ENCODE measurements around the gene FOXP1. TPM values are rescaled to one million over a fixed set of nuclear protein-coding genes. Genes with fewer than 3 reads are reported as not detected.

The FOXP1 gene
- polyA plus RNA-seq, 1 donor (not counting 4 experiments of a cell fraction or from before 2014, with no cell fraction given) = 14.6 TPM

DNA sequence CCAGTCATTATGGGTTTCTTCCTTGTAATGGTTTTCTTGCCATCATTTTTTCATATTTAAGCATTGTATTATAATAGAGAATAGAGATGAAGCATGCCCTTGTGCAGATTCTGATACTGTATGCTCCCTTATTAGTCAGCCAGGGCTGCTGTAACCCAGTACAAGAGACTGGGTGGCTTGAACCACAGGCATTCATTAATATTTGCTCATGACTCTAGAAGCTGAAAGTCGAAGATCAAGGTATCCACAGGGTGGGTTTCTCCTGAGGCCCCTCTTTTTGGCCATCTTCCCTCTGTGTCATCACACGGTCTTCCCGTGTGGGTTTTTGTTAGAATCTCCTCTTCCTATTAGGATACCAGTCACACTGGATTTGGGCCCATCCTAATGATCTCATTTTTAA, 74.5 kb downstream of the FOXP1 start:
- H3K9me1 ChIP-seq (ENCODE audit: control insufficient read depth, extremely low read depth, insufficient read depth, low read length) = no peaks in the 10 kb centered on the region
- no peaks in the 10 kb centered on the region for H3K36me3 ChIP-seq (ENCODE audit: control insufficient read depth in 2 of 2, extremely low read depth in 1 of 2, insufficient read depth in 2 of 2, low read length in 2 of 2)
- FAIRE-seq (no peak), DNase-seq (ENCODE audit: low read depth, low spot score) (no peak)
- no peak overlapping the region for H3K27ac ChIP-seq (ENCODE audit: control insufficient read depth, insufficient read depth, low read length)
- no peaks in the 10 kb centered on the region for H3K79me2 ChIP-seq (ENCODE audit: control insufficient read depth, insufficient read depth, low read length)
- H3K4me2 ChIP-seq (ENCODE audit: control insufficient read depth, extremely low read depth, insufficient read depth, low read depth, low read length) = no peak overlapping the region
- dilution Hi-C loops (cut with MboI; ENCODE audit: extremely low pct_ligation_motif_present, low sequenced_read_pairs) = no loop called here
- no peak overlapping the region for H3K9ac ChIP-seq (ENCODE audit: control insufficient read depth, extremely low read depth, insufficient read depth, low read length)
- no peak overlapping the region for H2AFZ ChIP-seq (ENCODE audit: control insufficient read depth, low read length)
- no peak for TF ChIP-seq EZH2 (IDR thresholded peaks at IDR 0.05; ENCODE audit: low read length)
- TF ChIP-seq, protein P1, sequence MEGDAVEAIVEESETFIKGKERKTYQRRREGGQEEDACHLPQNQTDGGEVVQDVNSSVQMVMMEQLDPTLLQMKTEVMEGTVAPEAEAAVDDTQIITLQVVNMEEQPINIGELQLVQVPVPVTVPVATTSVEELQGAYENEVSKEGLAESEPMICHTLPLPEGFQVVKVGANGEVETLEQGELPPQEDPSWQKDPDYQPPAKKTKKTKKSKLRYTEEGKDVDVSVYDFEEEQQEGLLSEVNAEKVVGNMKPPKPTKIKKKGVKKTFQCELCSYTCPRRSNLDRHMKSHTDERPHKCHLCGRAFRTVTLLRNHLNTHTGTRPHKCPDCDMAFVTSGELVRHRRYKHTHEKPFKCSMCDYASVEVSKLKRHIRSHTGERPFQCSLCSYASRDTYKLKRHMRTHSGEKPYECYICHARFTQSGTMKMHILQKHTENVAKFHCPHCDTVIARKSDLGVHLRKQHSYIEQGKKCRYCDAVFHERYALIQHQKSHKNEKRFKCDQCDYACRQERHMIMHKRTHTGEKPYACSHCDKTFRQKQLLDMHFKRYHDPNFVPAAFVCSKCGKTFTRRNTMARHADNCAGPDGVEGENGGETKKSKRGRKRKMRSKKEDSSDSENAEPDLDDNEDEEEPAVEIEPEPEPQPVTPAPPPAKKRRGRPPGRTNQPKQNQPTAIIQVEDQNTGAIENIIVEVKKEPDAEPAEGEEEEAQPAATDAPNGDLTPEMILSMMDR (optimal IDR thresholded peaks at IDR 0.05 in 1 of 3, IDR thresholded peaks at IDR 0.05 in 1 of 3, conservative IDR thresholded peaks at IDR 0.05 in 1 of 3; ENCODE audit: extremely low read depth in 1 of 3, insufficient read depth in 2 of 3, low read length in 3 of 3) = no peak
- no peaks in the 10 kb centered on the region for H3K27me3 ChIP-seq (ENCODE audit: control insufficient read depth, extremely low read depth, insufficient read depth, low read length)
- no peak overlapping the region for H3K4me3 ChIP-seq (ENCODE audit: control insufficient read depth in 2 of 3, extremely low read depth in 1 of 3, insufficient read depth in 2 of 3, low read depth in 1 of 3, low read length in 3 of 3)
- H3K9me3 ChIP-seq (ENCODE audit: control insufficient read depth, low read depth, low read length) = no peaks in the 10 kb centered on the region
- no peaks in the 10 kb centered on the region for H4K20me1 ChIP-seq (ENCODE audit: control insufficient read depth, extremely low read depth, insufficient read depth, low read length)
- peaks cover 16% of the 10 kb centered on the region for H3K4me1 ChIP-seq (ENCODE audit: control insufficient read depth, extremely low read depth, insufficient read depth, low read length)

DNA sequence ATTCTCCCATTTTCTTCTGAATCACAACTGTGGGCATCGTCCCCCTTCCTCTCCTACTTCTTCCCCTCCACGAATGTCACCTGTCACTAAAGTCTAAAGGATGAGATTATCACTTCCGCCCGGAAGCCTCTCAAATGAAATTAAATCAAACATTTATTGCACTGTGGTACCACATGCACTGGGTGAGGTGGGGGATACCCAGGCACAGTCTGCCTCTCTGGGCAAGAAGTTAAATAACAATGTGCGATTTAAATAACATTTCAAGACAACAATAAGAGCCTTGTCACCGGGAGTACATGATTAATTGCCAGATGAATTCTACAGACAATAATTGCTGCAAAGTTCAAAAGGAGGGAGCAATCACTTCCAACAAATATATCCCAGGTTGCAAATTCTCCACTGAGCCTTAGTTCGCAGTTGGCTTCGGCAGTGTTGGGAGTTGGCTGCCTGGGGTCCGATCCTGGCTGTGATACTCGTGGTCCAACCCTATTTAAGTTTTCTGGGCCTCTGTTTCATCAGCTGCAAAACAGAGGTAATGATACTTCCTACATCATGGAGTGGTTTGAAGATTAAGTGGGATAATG, 77.7 kb downstream of the FOXP1 start:
- H3K9ac ChIP-seq (ENCODE audit: control insufficient read depth, extremely low read depth, insufficient read depth, low read length) = no peak overlapping the region
- dilution Hi-C loops (cut with MboI; ENCODE audit: extremely low pct_ligation_motif_present, low sequenced_read_pairs) = no loop called here
- no peak for DNase-seq (ENCODE audit: low read depth, low spot score)
- no peaks in the 10 kb centered on the region for H3K9me1 ChIP-seq (ENCODE audit: control insufficient read depth, extremely low read depth, insufficient read depth, low read length)
- TF ChIP-seq, protein P1 (optimal IDR thresholded peaks at IDR 0.05 in 1 of 3, IDR thresholded peaks at IDR 0.05 in 1 of 3, conservative IDR thresholded peaks at IDR 0.05 in 1 of 3; ENCODE audit: extremely low read depth in 1 of 3, insufficient read depth in 2 of 3, low read length in 3 of 3) = no peak
- no peak for TF ChIP-seq EZH2 (IDR thresholded peaks at IDR 0.05; ENCODE audit: low read length)
- no peak for FAIRE-seq
- no peak overlapping the region for H3K4me3 ChIP-seq (ENCODE audit: control insufficient read depth in 2 of 3, extremely low read depth in 1 of 3, insufficient read depth in 2 of 3, low read depth in 1 of 3, low read length in 3 of 3)
- H3K79me2 ChIP-seq (ENCODE audit: control insufficient read depth, insufficient read depth, low read length) = no peaks in the 10 kb centered on the region
- H3K4me1 ChIP-seq (ENCODE audit: control insufficient read depth, extremely low read depth, insufficient read depth, low read length) = peaks cover 19% of the 10 kb centered on the region
- no peaks in the 10 kb centered on the region for H3K36me3 ChIP-seq (ENCODE audit: control insufficient read depth in 2 of 2, extremely low read depth in 1 of 2, insufficient read depth in 2 of 2, low read length in 2 of 2)
- H3K4me2 ChIP-seq (ENCODE audit: control insufficient read depth, extremely low read depth, insufficient read depth, low read depth, low read length) = no peak overlapping the region
- no peaks in the 10 kb centered on the region for H3K9me3 ChIP-seq (ENCODE audit: control insufficient read depth, low read depth, low read length)
- no peaks in the 10 kb centered on the region for H3K27me3 ChIP-seq (ENCODE audit: control insufficient read depth, extremely low read depth, insufficient read depth, low read length)
- no peak overlapping the region for H2AFZ ChIP-seq (ENCODE audit: control insufficient read depth, low read length)
- no peaks in the 10 kb centered on the region for H4K20me1 ChIP-seq (ENCODE audit: control insufficient read depth, extremely low read depth, insufficient read depth, low read length)
- H3K27ac ChIP-seq (ENCODE audit: control insufficient read depth, insufficient read depth, low read length) = no peak overlapping the region

All from keratinocyte (primary cell).